ENCODE measurements around the gene FDX1. TPM values are rescaled to one million over a fixed set of nuclear protein-coding genes. Genes with fewer than 3 reads are reported as not detected.
A peak's percentile ranks its signal among the peaks of the same experiment; 100 is the strongest.

The FDX1 gene
- polyA plus RNA-seq, 3 donors: 3.9 to 20.2 (median 12.8) TPM

GRCh38 chr11:110452720-110453119 lies 23.0 kb downstream of the FDX1 start:
- TF ChIP-seq CTCF (IDR thresholded peaks at IDR 0.05): no peak

GRCh38 chr11:110453684-110454354 lies 24.1 kb downstream of the FDX1 start:
- no peaks in the 10 kb centered on the region for H3K9me3 ChIP-seq (replicated peaks in 1 of 2; ENCODE audit: control insufficient read depth in 1 of 2, insufficient read depth in 1 of 2, low read length in 2 of 2)
- H3K4me3 Mint-ChIP-seq: no peak overlapping the region
- H3K4me3 ChIP-seq (replicated peaks in 1 of 3; ENCODE audit: low read depth in 2 of 3, low read length in 3 of 3): no peak overlapping the region
- H3K9ac ChIP-seq (ENCODE audit: insufficient read depth, low read length, poor library complexity, severe bottlenecking): no peak overlapping the region
- no CpG with 5 or more reads among the region's 5 CpGs for WGBS (ENCODE audit: insufficient coverage)
- peaks cover 0 to 2% (median 0%) of the 10 kb centered on the region in 3 donors for H3K27me3 Mint-ChIP-seq (ENCODE audit: low read depth in 3 of 3)
- no peak overlapping the region for H3K27ac ChIP-seq (ENCODE audit: low read depth in 1 of 2, low read length in 2 of 2)
- intact Hi-C loops (cut with micrococcal nuclease): no loop called here
- H3K79me2 ChIP-seq (ENCODE audit: insufficient read depth, low read length): no peaks in the 10 kb centered on the region
- H3K27me3 ChIP-seq (ENCODE audit: control insufficient read depth in 2 of 2, insufficient read depth in 2 of 2, low read length in 2 of 2): no peaks in the 10 kb centered on the region
- peaks cover 7 to 29% of the 10 kb centered on the region in 2 donors for H3K36me3 ChIP-seq (replicated peaks in 1 of 2; ENCODE audit: control insufficient read depth in 1 of 2, insufficient read depth in 2 of 2, low read length in 2 of 2)
- H3K9me3 Mint-ChIP-seq: no peaks in the 10 kb centered on the region
- DNase-seq: no peak
- no peak overlapping the region for H3K27ac Mint-ChIP-seq
- peaks cover 2% of the 10 kb centered on the region for H3K4me1 Mint-ChIP-seq
- TF ChIP-seq CTCF (IDR thresholded peaks at IDR 0.05): no peak
- H3K4me2 ChIP-seq (replicated peaks; ENCODE audit: extremely low read depth, low read length, poor library complexity, severe bottlenecking): no peak overlapping the region
- peaks cover 31 to 33% of the 10 kb centered on the region in 2 donors for H3K36me3 Mint-ChIP-seq
- H4K20me1 ChIP-seq (ENCODE audit: insufficient read depth, low read length): peaks cover 35% of the 10 kb centered on the region
- H3K4me1 ChIP-seq (ENCODE audit: control insufficient read depth in 1 of 2, insufficient read depth in 2 of 2, low read length in 2 of 2): no peaks in the 10 kb centered on the region
- H2AFZ ChIP-seq (ENCODE audit: insufficient read depth, low read depth, low read length, poor library complexity, severe bottlenecking): no peak overlapping the region

More at GRCh38 chr11:110452720-110453119, 23.0 kb downstream of the FDX1 start:
- no peak for DNase-seq
- Histone ChIP-seq H3K27me3 (ENCODE audit: control insufficient read depth in 2 of 2, insufficient read depth in 2 of 2, low read length in 2 of 2) (no peaks in the 10 kb centered on the region), H3K27ac (ENCODE audit: low read depth in 1 of 2, low read length in 2 of 2) (no peak overlapping the region), H2AFZ (ENCODE audit: insufficient read depth, low read depth, low read length, poor library complexity, severe bottlenecking) (no peak overlapping the region), H3K9ac (ENCODE audit: insufficient read depth, low read length, poor library complexity, severe bottlenecking) (no peak overlapping the region), H3K9me3 (replicated peaks in 1 of 2; ENCODE audit: control insufficient read depth in 1 of 2, insufficient read depth in 1 of 2, low read length in 2 of 2) (no peaks in the 10 kb centered on the region), H3K36me3 (replicated peaks in 1 of 2; ENCODE audit: control insufficient read depth in 1 of 2, insufficient read depth in 2 of 2, low read length in 2 of 2) (peaks cover under 1 to 18% of the 10 kb centered on the region in 2 donors), H3K4me1 (ENCODE audit: control insufficient read depth in 1 of 2, insufficient read depth in 2 of 2, low read length in 2 of 2) (no peaks in the 10 kb centered on the region), H3K79me2 (ENCODE audit: insufficient read depth, low read length) (no peaks in the 10 kb centered on the region), H3K4me3 (replicated peaks in 1 of 3; ENCODE audit: low read depth in 2 of 3, low read length in 3 of 3) (no peak overlapping the region), H3K4me2 (replicated peaks; ENCODE audit: extremely low read depth, low read length, poor library complexity, severe bottlenecking) (no peak overlapping the region), H4K20me1 (ENCODE audit: insufficient read depth, low read length) (peaks cover 36% of the 10 kb centered on the region)
- Mint-ChIP-seq H3K27me3 (ENCODE audit: low read depth in 3 of 3) (peaks cover 0 to 2% (median 0%) of the 10 kb centered on the region in 3 donors), H3K4me1 (peaks cover 2% of the 10 kb centered on the region), H3K9me3 (no peaks in the 10 kb centered on the region), H3K4me3 (no peak overlapping the region), H3K27ac (peak overlapping the region in 1 of 7 donors; percentile 64), H3K36me3 (peaks cover 26 to 27% of the 10 kb centered on the region in 2 donors)
- intact Hi-C loops (cut with micrococcal nuclease): no loop called here
- no CpG with 5 or more reads among the region's 2 CpGs for WGBS (ENCODE audit: insufficient coverage)

Data from CD14-positive monocyte (primary cell).